NT2/D1 (cell line): ENCODE results near the gene CHMP4B.

Source experiments
- YY1 ChIP-seq: IDR thresholded peaks from 2 replicates; pipeline ENCODE4 v1.6.1; 2011; ENCODE audit not compliant: insufficient read length, insufficient read depth
- ZNF274 ChIP-seq: IDR thresholded peaks from 2 replicates; pipeline ENCODE4 v1.6.1; 2011; ENCODE audit warnings: mild to moderate bottlenecking, low read depth, low read length

DNA sequence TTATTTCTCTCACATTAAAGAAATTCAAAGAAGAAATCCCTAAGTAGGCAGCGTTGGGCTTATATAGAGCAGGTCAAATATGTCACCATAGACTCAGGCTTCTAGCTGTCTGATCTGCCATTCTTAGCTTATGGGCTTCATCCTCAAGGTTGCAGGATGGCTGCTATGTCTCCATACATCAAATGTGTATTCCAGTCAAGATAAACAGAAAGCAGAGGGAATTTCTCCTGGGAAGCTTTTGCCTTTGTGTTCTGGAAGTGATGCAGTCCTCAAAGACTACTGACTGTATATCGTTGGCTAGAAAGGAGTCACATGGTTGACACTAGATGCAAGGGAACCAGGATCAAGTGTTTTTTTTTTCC lies 43.4 kb upstream of the CHMP4B start:
- TF ChIP-seq YY1 = no peak
- TF ChIP-seq ZNF274 = no peak
